Measurements from ENCODE around the gene ZNF358.
"Not testable (repeated sequence)": the region's sequence is repeated elsewhere in the genome, so short reads cannot be mapped to it uniquely, and the experiment has no call there.

Gene ZNF358

GRCh38 chr19:7535998-7536695 is 20.2 kb downstream of the ZNF358 start:
- DNase-seq (ENCODE audit: low spot score) = no peak

GRCh38 chr19:7538990-7539389 is 23.1 kb downstream of the ZNF358 start:
- not testable (repeated sequence) for DNase-seq (ENCODE audit: low spot score)

- no peak for DNase-seq (ENCODE audit: low spot score)
Measured at GRCh38 chr19:7539827-7540425, 24.0 kb downstream of the ZNF358 start.

DNA sequence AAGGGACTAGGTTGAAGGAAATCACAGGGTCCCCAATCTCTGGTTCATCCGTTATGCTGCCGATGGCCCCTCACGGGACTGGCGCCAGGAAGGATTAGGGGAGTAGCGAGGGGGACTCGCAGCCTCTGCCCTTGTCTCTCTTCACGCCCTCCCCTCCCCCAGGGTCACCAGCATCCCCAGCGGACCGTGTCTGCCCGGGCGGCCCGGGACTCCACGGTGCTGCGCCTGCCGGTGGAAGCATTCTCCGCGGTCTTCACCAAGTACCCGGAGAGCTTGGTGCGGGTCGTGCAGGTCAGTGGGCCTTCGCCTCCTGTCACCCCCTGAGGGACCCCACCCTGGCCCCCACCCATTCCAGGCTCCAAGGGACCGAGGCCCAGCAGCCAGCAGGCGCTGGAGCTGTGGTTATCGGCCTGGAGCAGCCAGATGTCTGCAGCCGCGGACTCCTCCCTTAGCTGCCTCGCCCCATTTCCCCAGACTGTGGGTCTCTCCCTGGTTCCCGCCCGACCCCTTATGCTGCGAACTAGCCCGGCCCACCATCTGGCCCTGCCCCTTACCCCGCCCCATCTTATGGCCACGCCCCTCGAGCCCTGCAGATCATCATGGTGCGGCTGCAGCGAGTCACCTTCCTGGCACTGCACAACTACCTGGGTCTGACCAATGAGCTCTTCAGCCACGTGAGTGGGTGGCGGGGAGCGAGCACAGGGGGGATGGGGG is 25.0 kb downstream of the ZNF358 start:
- no peak for DNase-seq (ENCODE audit: low spot score)

DNA sequence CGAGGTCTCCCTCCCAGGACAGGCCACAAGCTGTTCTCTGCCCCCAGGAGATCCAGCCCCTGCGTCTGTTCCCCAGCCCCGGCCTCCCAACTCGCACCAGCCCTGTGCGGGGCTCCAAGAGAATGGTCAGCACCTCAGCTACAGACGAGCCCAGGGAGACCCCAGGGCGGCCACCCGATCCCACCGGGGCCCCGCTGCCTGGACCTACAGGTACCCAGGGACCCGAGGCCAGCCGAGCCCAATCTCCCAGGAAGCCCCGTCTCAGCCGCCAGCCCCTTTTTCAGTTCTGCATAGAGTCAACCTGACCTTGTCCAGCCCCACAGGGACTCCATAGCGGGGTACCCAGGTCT is 25.5 kb downstream of the ZNF358 start:
- DNase-seq (ENCODE audit: low spot score) = no peak

- DNase-seq (ENCODE audit: low spot score) = no peak
Measured at GRCh38 chr19:7541828-7542443, 26.0 kb downstream of the ZNF358 start.

DNA sequence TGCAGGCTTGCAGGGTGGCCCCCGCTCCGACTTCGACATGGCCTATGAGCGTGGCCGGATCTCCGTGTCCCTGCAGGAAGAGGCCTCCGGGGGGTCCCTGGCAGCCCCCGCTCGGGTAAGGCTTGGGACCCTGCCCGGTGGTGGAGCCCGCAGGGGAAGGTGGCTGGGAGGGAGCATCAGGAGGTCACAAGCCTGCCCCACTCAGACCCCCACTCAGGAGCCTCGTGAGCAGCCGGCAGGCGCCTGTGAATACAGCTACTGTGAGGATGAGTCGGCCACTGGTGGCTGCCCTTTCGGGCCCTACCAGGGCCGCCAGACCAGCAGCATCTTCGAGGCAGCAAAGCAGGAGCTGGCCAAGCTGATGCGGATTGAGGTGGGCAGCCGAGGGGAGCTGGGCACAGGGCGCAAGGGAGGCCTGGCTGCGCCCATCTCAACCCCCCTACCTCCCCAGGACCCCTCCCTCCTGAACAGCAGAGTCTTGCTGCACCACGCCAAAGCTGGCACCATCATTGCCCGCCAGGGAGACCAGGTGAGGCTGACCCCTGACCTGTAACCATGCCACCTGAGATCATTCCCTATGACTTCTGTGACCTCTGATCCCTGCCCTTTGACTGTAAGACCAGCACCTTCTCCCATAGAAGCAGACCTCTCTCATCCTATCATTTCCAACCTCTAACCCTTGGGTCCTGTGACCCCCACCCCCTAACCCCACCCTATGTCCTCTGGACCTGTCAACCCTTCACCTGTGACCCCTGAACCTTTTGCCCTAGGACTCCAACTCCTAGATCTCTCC is 26.8 kb downstream of the ZNF358 start:
- DNase-seq (ENCODE audit: low spot score) = no peak

GRCh38 chr19:7544626-7545025 is 28.7 kb downstream of the ZNF358 start:
- DNase-seq (ENCODE audit: low spot score) = no peak

DNA sequence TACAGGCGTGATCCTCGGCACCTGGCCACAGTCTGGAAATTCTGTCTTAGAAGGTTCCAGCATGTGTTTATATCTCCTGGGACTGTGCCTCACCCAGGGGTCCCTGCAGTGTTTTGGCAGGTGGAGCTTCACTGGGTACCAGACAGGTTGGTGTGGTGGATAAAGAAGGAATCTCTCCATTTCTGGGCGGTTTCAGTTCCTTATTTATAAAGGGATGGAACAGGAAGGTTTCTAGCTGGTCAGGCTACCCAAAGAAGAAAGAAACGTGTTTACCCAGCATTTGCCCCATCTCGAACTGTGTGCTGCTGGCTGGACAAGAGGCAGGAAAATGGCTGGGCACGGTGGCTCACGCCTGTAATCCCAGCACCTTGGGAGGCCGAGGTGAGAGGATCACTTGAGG is 29.4 kb downstream of the ZNF358 start:
- DNase-seq (ENCODE audit: low spot score) = no peak

DNA sequence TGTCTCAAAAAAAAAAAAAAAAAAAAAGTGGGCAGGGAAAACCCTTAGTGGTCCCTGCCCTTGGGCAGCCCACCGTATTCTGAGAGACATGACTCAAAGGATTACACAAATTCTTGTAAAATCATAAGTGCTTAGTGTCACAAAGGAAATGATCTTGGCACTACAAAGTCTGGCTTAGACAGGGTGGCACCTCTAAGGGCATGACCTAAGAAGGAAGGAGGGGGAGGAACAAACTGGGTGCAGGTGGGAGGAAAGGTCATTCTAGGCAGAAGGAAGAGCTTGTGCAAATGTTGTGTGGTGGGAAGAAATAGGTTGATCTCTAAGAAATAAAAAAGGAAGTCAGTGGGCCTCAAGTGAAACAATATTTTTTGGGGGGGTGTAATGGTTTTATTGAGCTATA is 30.0 kb downstream of the ZNF358 start:
- no peak for DNase-seq (ENCODE audit: low spot score)

DNA sequence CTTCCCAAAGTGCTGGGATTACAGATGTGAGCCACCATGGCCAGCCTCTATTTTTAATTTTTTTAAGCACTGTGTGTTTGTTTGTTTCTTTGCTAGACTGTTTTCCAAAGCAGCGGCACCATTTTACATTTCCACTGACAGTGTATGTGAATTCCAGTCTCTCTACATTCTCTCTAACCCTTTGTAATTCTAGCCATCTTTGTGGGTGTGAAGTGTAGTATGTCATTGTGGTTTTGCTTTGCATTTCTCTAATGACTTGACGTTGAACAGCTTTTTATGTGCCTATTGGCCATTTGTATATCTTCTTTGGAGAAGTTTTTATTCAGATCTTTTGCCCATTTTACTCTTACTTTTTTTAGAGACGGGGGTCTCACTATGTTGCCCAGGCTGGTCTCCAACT is 31.3 kb downstream of the ZNF358 start:
- DNase-seq (ENCODE audit: low spot score) = no peak

- no peak for DNase-seq (ENCODE audit: low spot score)
Measured at GRCh38 chr19:7549429-7550148, 33.7 kb downstream of the ZNF358 start.

DNA sequence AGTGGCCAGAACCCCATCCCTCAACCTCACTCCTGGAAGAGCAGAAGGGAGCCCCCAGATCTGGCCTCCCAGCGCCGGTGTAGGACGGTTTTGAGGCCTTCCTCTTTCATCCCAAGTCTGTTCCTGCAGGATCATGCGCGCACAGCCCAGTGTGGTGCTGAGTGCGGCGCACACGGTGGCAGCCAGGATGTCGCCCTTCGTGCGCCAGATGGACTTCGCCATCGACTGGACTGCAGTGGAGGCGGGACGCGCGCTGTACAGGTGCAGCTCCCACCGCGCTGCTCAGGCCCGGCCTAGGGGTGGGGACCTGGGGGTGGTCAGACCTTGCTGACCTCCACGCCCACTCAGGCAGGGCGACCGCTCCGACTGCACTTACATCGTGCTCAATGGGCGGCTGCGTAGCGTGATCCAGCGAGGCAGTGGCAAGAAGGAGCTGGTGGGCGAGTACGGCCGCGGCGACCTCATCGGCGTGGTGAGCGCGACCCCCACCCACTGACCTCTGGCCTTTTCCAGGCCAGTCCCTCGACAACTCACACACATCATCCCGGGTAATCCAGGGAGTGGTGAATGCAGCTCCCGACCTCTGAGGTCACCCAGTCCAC is 34.4 kb downstream of the ZNF358 start:
- DNase-seq (ENCODE audit: low spot score) = no peak

DNA sequence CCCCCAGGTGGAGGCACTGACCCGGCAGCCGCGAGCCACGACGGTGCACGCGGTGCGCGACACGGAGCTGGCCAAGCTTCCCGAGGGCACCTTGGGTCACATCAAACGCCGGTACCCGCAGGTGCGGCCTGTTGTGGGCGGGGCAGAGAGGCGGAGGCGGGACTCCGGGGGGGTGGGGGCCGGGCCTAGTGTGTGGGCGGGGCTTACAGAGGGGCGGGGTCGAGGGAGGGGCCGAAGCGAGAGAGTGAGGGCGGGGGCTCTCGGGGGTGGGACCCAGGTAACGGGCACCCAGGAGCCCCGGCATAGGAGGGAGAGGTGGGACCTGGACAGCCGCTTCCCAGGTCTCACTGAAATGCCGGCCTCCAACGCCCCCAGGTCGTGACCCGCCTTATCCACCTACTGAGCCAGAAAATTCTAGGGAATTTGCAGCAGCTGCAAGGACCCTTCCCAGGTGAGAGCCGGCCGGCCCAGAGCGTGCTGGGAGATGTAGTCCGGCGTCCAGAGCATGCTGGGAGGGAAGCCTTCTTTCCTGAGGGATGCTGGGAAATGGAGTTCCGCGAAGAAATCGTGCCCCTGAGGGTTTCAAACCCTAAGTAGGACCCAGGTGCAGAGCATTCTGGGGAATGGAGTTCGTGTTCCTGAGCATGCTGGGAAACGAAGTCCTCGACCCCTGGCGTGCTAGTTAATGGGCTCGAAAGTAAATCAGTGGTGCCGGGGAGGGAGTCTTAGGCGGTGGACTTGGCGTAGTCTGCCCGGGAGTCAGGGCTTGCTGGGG is 35.3 kb downstream of the ZNF358 start:
- peak; percentile 16 for DNase-seq (ENCODE audit: low spot score)

- no peak for DNase-seq (ENCODE audit: low spot score)
Measured at GRCh38 chr19:7552781-7553180, 36.9 kb downstream of the ZNF358 start.

- no peak for DNase-seq (ENCODE audit: low spot score)
Measured at GRCh38 chr19:7554565-7554964, 38.7 kb downstream of the ZNF358 start.

DNA sequence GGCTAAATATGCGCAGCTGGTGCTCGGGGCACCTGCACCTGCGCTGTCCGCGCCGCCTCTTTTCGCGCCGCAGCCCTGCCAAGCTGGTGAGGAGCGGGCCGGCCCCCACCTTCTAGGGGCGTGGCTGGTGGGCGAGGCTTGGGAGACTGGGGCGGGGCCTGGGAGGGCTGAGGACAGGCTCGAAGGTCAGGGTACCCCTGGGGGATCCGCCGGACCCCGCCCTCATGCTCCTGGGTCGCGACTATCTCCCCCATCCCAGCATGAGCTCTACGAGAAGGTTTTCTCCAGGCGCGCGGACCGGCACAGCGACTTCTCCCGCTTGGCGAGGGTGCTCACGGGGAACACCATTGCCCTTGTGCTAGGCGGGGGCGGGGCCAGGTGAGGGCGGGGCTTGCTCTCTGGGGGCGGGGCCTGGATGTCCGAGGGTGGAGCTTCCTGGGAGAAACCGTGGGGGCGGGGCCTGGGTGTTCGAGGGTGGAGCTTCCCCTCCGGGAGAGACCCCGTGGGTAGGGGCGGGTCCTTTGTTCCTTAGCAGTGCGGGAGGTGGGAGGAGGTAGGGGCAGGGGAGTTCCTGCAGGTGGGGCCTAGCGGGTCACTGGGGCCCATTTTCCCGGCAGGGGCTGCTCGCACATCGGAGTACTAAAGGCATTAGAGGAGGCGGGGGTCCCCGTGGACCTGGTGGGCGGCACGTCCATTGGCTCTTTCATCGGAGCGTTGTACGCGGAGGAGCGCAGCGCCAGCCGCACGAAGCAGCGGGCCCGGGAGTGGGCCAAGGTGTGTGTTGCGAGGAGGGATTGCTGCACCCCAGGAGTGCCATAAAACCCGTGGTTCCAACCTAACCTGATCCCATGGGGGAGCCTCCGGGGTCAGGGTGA is 39.3 kb downstream of the ZNF358 start:
- DNase-seq (ENCODE audit: low spot score) = no peak

DNA sequence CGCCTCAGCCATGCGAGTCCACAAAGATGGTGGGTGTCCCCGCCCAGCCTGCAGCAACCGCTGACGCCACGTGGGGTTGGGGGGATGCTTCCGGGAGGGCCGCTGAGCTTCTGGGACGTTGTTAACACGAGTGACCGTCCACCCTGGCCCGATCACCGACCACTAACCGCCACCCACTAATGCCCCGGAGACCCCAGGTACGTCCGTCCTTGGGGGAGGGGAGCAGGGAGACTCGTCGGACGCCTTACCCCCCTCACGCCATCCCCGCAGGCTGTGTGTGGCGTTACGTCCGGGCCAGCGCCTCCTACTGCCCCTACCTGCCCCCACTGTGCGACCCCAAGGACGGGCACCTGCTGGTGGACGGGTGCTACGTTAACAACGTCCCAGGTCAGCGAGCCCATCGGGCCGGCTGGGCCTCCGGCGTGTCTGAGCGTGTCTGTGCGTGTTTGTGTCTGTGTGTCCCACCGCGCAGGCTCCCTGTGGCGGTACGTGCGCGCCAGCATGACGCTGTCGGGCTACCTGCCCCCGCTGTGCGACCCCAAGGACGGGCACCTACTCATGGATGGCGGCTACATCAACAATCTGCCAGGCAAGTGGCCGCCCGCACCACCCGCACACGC is 40.9 kb downstream of the ZNF358 start:
- no peak for DNase-seq (ENCODE audit: low spot score)

- no peak for DNase-seq (ENCODE audit: low spot score)
Measured at GRCh38 chr19:7558667-7559066, 42.8 kb downstream of the ZNF358 start.
